HEK293 (cell line): ENCODE data around the gene EPHB1.

ENCODE experiments used
- CTCF ChIP-seq: fragments of 450-650 bp; formaldehyde crosslinking; IDR thresholded peaks from 2 replicates; pipeline ENCODE4 v1.5.1; 2016; ENCODE audit warnings: missing biosample characterization, missing genetic modification characterization
- SALL2 ChIP-seq: fragments of 450-650 bp; formaldehyde crosslinking; IDR thresholded peaks from 2 replicates; pipeline ENCODE4 v1.5.0; 2017; ENCODE audit warnings: missing biosample characterization, mild to moderate bottlenecking, missing genetic modification characterization, borderline replicate concordance
- ZFP37 ChIP-seq: fragments of 450-650 bp; formaldehyde crosslinking; IDR thresholded peaks from 2 replicates; pipeline ENCODE4 v1.5.1; 2016; ENCODE audit warnings: missing biosample characterization, missing genetic modification characterization
- ZNF10 ChIP-seq: fragments of 450-650 bp; formaldehyde crosslinking; IDR thresholded peaks from 2 replicates; pipeline ENCODE4 v1.5.1; 2017; ENCODE audit warnings: missing biosample characterization, missing genetic modification characterization
- ZNF239 ChIP-seq: fragments of 450-650 bp; formaldehyde crosslinking; IDR thresholded peaks from 2 replicates; pipeline ENCODE4 v1.5.1; 2016; ENCODE audit warnings: missing biosample characterization, missing genetic modification characterization
- ZNF24 ChIP-seq: fragments of 450-650 bp; formaldehyde crosslinking; IDR thresholded peaks from 2 replicates; pipeline ENCODE4 v1.5.1; 2016; ENCODE audit warnings: missing biosample characterization, missing genetic modification characterization
- ZNF473 ChIP-seq: fragments of 450-650 bp; formaldehyde crosslinking; IDR thresholded peaks from 2 replicates; pipeline ENCODE4 v1.5.1; 2017; ENCODE audit warnings: missing biosample characterization, missing genetic modification characterization
- TF ChIP-seq, protein P1 (sequence below): fragments of 450-650 bp; formaldehyde crosslinking; IDR thresholded peaks from 2 replicates; pipeline ENCODE4 v1.5.1; 2016; ENCODE audit warnings: missing biosample characterization, missing genetic modification characterization
- TF ChIP-seq, protein P2 (sequence below): fragments of 450-650 bp; formaldehyde crosslinking; IDR thresholded peaks from 2 replicates; pipeline ENCODE4 v1.5.1; 2016; ENCODE audit warnings: missing biosample characterization, missing genetic modification characterization

DNA sequence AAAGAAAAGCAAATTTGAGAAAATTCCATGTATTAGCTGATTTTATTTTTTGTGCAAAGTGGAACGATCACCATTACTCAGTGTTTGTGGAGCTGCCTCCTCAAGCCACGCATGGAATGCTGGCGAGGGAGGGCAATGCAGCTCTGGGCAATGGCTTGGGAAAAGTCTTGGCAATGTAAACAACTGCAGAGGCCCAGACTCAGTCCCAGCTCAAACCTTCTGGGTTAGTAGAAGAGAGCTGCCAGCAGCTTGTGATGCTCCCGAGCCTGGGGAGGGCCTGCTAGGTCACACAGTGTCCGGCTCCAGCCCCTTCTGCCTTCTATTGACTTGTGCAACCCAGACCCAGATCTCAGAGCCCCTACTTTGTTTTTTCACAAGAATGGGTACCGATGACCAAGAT, 4.3 kb downstream of the EPHB1 start:
- TF ChIP-seq CTCF (tag by site-specific recombination) (no peak), ZNF10 (tag by site-specific recombination) (no peak), ZNF24 (tag by site-specific recombination) (no peak), ZNF239 (tag by site-specific recombination) (no peak), SALL2 (tag by site-specific recombination) (no peak), ZNF473 (tag by site-specific recombination) (no peak), ZFP37 (tag by site-specific recombination) (no peak)
- TF ChIP-seq, protein P1, sequence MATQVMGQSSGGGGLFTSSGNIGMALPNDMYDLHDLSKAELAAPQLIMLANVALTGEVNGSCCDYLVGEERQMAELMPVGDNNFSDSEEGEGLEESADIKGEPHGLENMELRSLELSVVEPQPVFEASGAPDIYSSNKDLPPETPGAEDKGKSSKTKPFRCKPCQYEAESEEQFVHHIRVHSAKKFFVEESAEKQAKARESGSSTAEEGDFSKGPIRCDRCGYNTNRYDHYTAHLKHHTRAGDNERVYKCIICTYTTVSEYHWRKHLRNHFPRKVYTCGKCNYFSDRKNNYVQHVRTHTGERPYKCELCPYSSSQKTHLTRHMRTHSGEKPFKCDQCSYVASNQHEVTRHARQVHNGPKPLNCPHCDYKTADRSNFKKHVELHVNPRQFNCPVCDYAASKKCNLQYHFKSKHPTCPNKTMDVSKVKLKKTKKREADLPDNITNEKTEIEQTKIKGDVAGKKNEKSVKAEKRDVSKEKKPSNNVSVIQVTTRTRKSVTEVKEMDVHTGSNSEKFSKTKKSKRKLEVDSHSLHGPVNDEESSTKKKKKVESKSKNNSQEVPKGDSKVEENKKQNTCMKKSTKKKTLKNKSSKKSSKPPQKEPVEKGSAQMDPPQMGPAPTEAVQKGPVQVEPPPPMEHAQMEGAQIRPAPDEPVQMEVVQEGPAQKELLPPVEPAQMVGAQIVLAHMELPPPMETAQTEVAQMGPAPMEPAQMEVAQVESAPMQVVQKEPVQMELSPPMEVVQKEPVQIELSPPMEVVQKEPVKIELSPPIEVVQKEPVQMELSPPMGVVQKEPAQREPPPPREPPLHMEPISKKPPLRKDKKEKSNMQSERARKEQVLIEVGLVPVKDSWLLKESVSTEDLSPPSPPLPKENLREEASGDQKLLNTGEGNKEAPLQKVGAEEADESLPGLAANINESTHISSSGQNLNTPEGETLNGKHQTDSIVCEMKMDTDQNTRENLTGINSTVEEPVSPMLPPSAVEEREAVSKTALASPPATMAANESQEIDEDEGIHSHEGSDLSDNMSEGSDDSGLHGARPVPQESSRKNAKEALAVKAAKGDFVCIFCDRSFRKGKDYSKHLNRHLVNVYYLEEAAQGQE = no peak
- TF ChIP-seq, protein P2, sequence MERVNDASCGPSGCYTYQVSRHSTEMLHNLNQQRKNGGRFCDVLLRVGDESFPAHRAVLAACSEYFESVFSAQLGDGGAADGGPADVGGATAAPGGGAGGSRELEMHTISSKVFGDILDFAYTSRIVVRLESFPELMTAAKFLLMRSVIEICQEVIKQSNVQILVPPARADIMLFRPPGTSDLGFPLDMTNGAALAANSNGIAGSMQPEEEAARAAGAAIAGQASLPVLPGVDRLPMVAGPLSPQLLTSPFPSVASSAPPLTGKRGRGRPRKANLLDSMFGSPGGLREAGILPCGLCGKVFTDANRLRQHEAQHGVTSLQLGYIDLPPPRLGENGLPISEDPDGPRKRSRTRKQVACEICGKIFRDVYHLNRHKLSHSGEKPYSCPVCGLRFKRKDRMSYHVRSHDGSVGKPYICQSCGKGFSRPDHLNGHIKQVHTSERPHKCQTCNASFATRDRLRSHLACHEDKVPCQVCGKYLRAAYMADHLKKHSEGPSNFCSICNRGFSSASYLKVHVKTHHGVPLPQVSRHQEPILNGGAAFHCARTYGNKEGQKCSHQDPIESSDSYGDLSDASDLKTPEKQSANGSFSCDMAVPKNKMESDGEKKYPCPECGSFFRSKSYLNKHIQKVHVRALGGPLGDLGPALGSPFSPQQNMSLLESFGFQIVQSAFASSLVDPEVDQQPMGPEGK (tag by site-specific recombination) = no peak
